Lung (tissue), 12 donors: Measurements from ENCODE around the gene NCS1. TPM values are rescaled to one million over a fixed set of nuclear protein-coding genes. Genes with fewer than 3 reads are reported as not detected.
A peak's percentile ranks its signal among the peaks of the same experiment; 100 is the strongest.

ENCODE experiments used
- ATAC-seq: fragments of 200-7000 bp; cut with Tn5 transposase; one replicate; pipeline ENCODE4 v1.9.1; 2020; ENCODE audit warnings: moderate number of reproducible peaks; ENCODE audit not compliant: insufficient read depth, low FRiP score
- DNase-seq, 3 donors: peaks; one replicate each; pipeline ENCODE4 v3.0.0-alpha.2; 2013 to 2017
- H3K27ac ChIP-seq, 2 donors: one replicate each; pipeline ENCODE4 v1.5.1; 2013; ENCODE audit warnings: mild to moderate bottlenecking in 2 of 2, moderate library complexity in 2 of 2, control low read depth in 1 of 2, inconsistent platforms in 1 of 2, low read depth in 1 of 2, low read length in 1 of 2
- H3K27me3 ChIP-seq, 3 donors: one replicate each; pipeline ENCODE4 v1.5.1; 2013; ENCODE audit warnings: low read length in 2 of 3; ENCODE audit not compliant: control insufficient read depth in 3 of 3, insufficient read depth in 3 of 3
- H3K36me3 ChIP-seq, 4 donors: one replicate each; pipeline ENCODE4 v1.5.1; 2013; ENCODE audit warnings: low read length in 4 of 4, mild to moderate bottlenecking in 1 of 4, moderate library complexity in 1 of 4; ENCODE audit not compliant: control insufficient read depth in 4 of 4, insufficient read depth in 4 of 4
- H3K4me1 ChIP-seq, 5 donors: one replicate each; pipeline ENCODE4 v1.5.1; 2013; ENCODE audit warnings: low read length in 5 of 5, mild to moderate bottlenecking in 2 of 5, moderate library complexity in 1 of 5; ENCODE audit not compliant: control insufficient read depth in 5 of 5, insufficient read depth in 5 of 5
- H3K4me3 ChIP-seq: one replicate; pipeline ENCODE4 v1.5.1; 2013; ENCODE audit warnings: mild to moderate bottlenecking, control low read depth, moderate library complexity
- H3K9ac ChIP-seq, 2 donors: one replicate each; pipeline ENCODE4 v1.5.1; 2013; ENCODE audit warnings: low read length in 2 of 2, control low read depth in 1 of 2; ENCODE audit not compliant: insufficient read depth in 1 of 2
- H3K9me3 ChIP-seq, 4 donors: one replicate each; pipeline ENCODE4 v1.5.1; 2013; ENCODE audit warnings: low read length in 3 of 4, mild to moderate bottlenecking in 1 of 4, moderate library complexity in 1 of 4; ENCODE audit not compliant: control insufficient read depth in 4 of 4, insufficient read depth in 3 of 4
- WGBS, 2 donors: extraction: QIAGEN DNeasy Blood & Tissue Kit; methylation state at CpG; one replicate each; pipeline ENCODE4 v1.1.7; 2013; 5-methylcytosine and 5-hydroxymethylcytosine counted together
- polyA plus RNA-seq, 2 donors: library from polyadenylated mRNA; stranded (reverse); fragments of 200-250 nt; gene quantifications; one replicate each; pipeline ENCODE4 v1.2.1, GENCODE V29; 2013
- total RNA-seq, 2 donors: library from RNA; depleted of rRNA in 1 of 2; stranded (reverse); fragments of >200 nt in 1 of 2; gene quantifications; one replicate each; pipeline ENCODE4 v1.2.1, GENCODE V29; 2014 to 2021
- TF ChIP-seq, protein P1 (sequence below): IDR thresholded peaks from 2 replicates; pipeline ENCODE4 v1.5.1; 2012; ENCODE audit warnings: mild to moderate bottlenecking; ENCODE audit errors: control extremely low read depth, extremely low read depth
- donor health status: control.
- donor health status: control.
- donor health status: Bipolar disorder and iron deficiency.
- donor health status: healthy.
- donor health status: DM: yes; HTN: yes; CAD: no.

Gene NCS1
- total and polyA plus RNA-seq, 4 donors = 5.8 to 27.5 (median 6.5) TPM

DNA sequence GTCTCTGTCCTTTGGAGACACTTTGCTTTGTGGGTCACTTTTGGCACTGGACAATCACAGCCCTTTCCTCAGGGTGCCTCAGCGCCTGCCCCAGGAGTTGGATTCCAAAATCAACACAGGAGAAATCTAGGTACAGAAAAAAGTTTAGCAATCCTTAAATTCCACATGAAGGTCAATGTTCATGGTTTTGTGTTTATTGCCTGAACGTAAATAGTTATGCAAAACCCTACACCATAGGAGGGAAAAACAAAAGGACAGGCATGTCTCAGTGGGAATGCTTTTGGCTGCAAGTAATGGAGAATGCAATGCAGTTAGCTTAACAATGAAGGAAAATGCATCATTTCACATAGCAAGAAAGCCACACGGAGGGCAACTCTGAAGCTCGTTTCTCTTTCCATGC lies 86.8 kb downstream of the NCS1 start:
- H3K9ac ChIP-seq = no peak overlapping the region
- TF ChIP-seq, protein P1, sequence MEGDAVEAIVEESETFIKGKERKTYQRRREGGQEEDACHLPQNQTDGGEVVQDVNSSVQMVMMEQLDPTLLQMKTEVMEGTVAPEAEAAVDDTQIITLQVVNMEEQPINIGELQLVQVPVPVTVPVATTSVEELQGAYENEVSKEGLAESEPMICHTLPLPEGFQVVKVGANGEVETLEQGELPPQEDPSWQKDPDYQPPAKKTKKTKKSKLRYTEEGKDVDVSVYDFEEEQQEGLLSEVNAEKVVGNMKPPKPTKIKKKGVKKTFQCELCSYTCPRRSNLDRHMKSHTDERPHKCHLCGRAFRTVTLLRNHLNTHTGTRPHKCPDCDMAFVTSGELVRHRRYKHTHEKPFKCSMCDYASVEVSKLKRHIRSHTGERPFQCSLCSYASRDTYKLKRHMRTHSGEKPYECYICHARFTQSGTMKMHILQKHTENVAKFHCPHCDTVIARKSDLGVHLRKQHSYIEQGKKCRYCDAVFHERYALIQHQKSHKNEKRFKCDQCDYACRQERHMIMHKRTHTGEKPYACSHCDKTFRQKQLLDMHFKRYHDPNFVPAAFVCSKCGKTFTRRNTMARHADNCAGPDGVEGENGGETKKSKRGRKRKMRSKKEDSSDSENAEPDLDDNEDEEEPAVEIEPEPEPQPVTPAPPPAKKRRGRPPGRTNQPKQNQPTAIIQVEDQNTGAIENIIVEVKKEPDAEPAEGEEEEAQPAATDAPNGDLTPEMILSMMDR = no peak
- no peak for DNase-seq
- H3K27ac ChIP-seq = no peak overlapping the region
- peaks cover 0 to 30% (median 22%) of the 10 kb centered on the region in 3 donors for H3K27me3 ChIP-seq
- no peak for ATAC-seq
- WGBS, 2 donors = 86 to 88% methylated on average over 4 of the region's 4 CpGs
- no peaks in the 10 kb centered on the region for H3K36me3 ChIP-seq
- peaks cover 0 to 2% (median 0%) of the 10 kb centered on the region in 4 donors for H3K9me3 ChIP-seq
- peaks cover 0 to 8% (median 0%) of the 10 kb centered on the region in 5 donors for H3K4me1 ChIP-seq
- H3K4me3 ChIP-seq = no peak overlapping the region

DNA sequence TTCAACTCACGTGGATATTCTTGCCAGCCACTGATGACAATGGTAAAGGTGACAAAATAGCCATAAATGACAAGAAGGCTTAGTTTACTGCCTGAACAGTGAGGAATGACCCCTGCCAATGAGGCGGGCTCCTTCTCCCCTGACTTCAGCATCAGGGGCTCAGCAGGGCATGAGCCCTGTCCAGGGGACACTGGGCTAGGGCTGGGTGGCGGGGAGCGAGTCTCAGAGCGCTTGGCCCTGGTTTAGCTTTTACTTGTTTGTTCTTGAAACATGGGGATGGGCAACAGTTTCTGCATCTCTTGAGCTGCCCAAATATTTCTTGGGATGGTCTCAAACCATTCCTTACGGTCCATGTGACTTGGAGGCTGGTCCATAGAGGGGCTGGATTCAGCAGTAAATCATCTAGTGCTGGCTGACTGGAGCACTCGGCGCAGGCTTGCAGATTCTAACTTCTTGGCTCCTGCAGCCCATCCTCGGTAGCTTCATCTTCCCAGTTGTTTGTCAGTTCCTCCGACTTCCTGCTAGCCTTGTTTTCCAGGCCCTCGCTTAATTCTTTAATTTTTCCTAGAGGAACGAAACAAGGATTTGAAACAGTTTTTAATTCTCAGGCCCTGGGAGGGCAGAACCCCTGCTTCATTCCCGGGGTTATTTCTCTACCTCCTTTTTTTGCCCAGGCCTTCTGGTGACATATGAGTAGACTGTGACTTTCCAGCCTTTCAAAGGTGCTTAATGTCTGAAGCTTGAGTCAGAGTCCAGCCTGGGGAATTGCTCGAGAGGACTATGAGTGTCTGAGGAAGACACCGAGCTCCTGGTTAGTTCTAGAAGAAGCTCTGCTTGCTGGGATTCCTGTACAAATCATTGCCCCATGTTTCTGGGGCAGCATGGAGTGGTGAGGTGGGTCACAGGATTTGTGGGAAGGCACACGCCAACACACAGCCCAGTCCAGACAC lies 88.9 kb downstream of the NCS1 start:
- H3K9ac ChIP-seq = no peak overlapping the region
- TF ChIP-seq, protein P1 = no peak
- H3K27ac ChIP-seq = no peak overlapping the region
- peaks cover 0 to 46% (median 35%) of the 10 kb centered on the region in 3 donors for H3K27me3 ChIP-seq
- peaks cover 0 to 3% (median 0%) of the 10 kb centered on the region in 5 donors for H3K4me1 ChIP-seq
- ATAC-seq = no peak
- peak in 1 of 3 donors; percentile 44 for DNase-seq
- H3K4me3 ChIP-seq = no peak overlapping the region
- H3K9me3 ChIP-seq = peaks cover 0 to 2% (median 0%) of the 10 kb centered on the region in 4 donors
- H3K36me3 ChIP-seq = no peaks in the 10 kb centered on the region
- WGBS, 2 donors = 74 to 83% methylated on average over 16 of the region's 16 CpGs

DNA sequence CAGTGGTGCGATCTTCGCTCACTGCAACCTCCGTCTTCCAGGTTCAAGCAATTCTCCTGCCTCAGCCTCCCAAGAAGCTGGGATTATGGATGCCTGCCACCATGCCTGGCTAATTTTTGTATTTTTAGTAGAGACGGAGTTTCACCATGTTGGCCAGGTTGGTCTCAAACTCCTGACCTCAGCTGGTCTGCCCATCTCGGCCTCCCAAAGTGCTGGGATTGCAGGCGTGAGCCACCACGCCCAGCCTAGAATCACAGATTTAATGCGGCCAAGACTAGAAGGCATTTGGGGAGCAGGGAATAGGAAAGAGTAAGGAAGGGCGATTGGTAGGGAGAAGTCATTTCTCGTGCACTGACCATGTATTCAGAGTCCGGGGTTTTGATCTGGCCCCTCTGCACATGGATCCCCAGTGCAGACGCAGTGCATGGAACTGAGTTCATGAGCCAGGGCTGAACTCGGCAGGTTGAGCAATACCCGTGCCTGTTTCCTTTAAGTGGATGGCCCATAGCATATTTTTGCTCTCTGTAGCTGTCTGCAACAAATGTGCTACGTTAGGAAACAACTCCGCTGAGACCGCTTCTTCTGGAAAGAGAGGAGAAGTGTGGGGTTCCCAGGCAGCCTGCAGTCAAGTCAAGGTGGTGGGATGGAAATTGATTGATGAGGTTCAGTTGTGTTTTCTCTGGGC lies 90.0 kb downstream of the NCS1 start:
- DNase-seq (peak in 1 of 3 donors; percentile 49), ATAC-seq (no peak)
- peaks cover 0 to 2% (median 0%) of the 10 kb centered on the region in 4 donors for H3K9me3 ChIP-seq
- peaks cover 0 to 3% (median 0%) of the 10 kb centered on the region in 5 donors for H3K4me1 ChIP-seq
- H3K9ac ChIP-seq = no peak overlapping the region
- no peak overlapping the region for H3K4me3 ChIP-seq
- H3K27ac ChIP-seq = no peak overlapping the region
- H3K36me3 ChIP-seq = no peaks in the 10 kb centered on the region
- 67 to 77% methylated on average over 17 of the region's 17 CpGs for WGBS, 2 donors
- TF ChIP-seq, protein P1 = no peak
- H3K27me3 ChIP-seq = peaks cover 0 to 57% (median 44%) of the 10 kb centered on the region in 3 donors
